HepG2 (cell line): ENCODE results near the gene IKBIP. TPM values are rescaled to one million over a fixed set of nuclear protein-coding genes. Genes with fewer than 3 reads are reported as not detected.

Source experiments
- ATM ChIP-seq: fragments of 450-650 bp; IDR thresholded peaks from 2 replicates; pipeline ENCODE4 v1.7.1; 2017; ENCODE audit warnings: mild to moderate bottlenecking, borderline replicate concordance
- BORCS8-MEF2B ChIP-seq: sonication (generic); formaldehyde crosslinking; IDR thresholded peaks from 2 replicates; pipeline ENCODE4 v1.8.0; 2022; ENCODE audit warnings: mild to moderate bottlenecking, missing genetic modification reagents
- DPF2 ChIP-seq: sonication (generic); formaldehyde crosslinking; IDR thresholded peaks from 2 replicates; pipeline ENCODE4 v1.4.0; 2020; ENCODE audit warnings: mild to moderate bottlenecking, low read depth, missing genetic modification reagents, borderline replicate concordance
- ELF3 ChIP-seq: IDR thresholded peaks from 2 replicates; pipeline ENCODE4 v1.6.1; 2016; ENCODE audit warnings: missing genetic modification reagents, missing compliant biosample characterization
- FOSL1 ChIP-seq: sonication (generic); formaldehyde crosslinking; IDR thresholded peaks from 2 replicates; pipeline ENCODE4 v1.9.0; 2021; ENCODE audit warnings: missing genetic modification reagents, borderline replicate concordance
- HNRNPH1 ChIP-seq: fragments of 200-400 bp; formaldehyde crosslinking; optimal IDR thresholded peaks from 2 replicates; pipeline ENCODE3; 2017; ENCODE audit warnings: mild to moderate bottlenecking, low read depth, low read length
- KLF12 ChIP-seq: sonication (generic); formaldehyde crosslinking; IDR thresholded peaks from 2 replicates; pipeline ENCODE4 v1.4.0; 2020; ENCODE audit warnings: missing genetic modification reagents, borderline replicate concordance
- KMT2A ChIP-seq: sonication (generic); formaldehyde crosslinking; IDR thresholded peaks from 2 replicates; pipeline ENCODE4 v1.4.0; 2020; ENCODE audit warnings: missing genetic modification reagents
- NBN ChIP-seq: fragments of 450-650 bp; conservative IDR thresholded peaks from 2 replicates; pipeline ENCODE4 v1.6.1; 2017
- REL ChIP-seq: sonication (generic); formaldehyde crosslinking; conservative IDR thresholded peaks from 2 replicates; pipeline ENCODE4 v1.8.0; 2022; ENCODE audit warnings: mild to moderate bottlenecking, missing genetic modification reagents, moderate library complexity
- RFX1 ChIP-seq: fragments of 450-650 bp; IDR thresholded peaks from 2 replicates; pipeline ENCODE4 v1.6.1; 2017
- SAP130 ChIP-seq: IDR thresholded peaks from 2 replicates; pipeline ENCODE4 v1.6.1; 2016; ENCODE audit warnings: low read depth
- SIN3A ChIP-seq: IDR thresholded peaks from 2 replicates; pipeline ENCODE4 v1.6.1; 2011; ENCODE audit warnings: low read depth, mild to moderate bottlenecking, control low read depth, low read length, borderline replicate concordance
- SMAD9 ChIP-seq: sonication (generic); formaldehyde crosslinking; IDR thresholded peaks from 2 replicates; pipeline ENCODE4 v1.5.1; 2020; ENCODE audit warnings: mild to moderate bottlenecking, missing genetic modification reagents
- SMARCE1 ChIP-seq: fragments of 450-650 bp; IDR thresholded peaks from 2 replicates; pipeline ENCODE4 v1.6.1; 2017; ENCODE audit warnings: borderline replicate concordance
- SNAI1 ChIP-seq: sonication (generic); formaldehyde crosslinking; IDR thresholded peaks from 2 replicates; pipeline ENCODE4 v1.5.0; 2020; ENCODE audit warnings: mild to moderate bottlenecking, missing genetic modification reagents, borderline replicate concordance
- STAT5B ChIP-seq: sonication (generic); formaldehyde crosslinking; IDR thresholded peaks from 2 replicates; pipeline ENCODE4 v1.4.0; 2020; ENCODE audit warnings: missing genetic modification reagents
- TMF1 ChIP-seq: sonication (generic); formaldehyde crosslinking; IDR thresholded peaks from 2 replicates; pipeline ENCODE4 v1.8.1; 2022; ENCODE audit warnings: low read depth, missing genetic modification reagents
- XRCC5 ChIP-seq: fragments of 200-400 bp; formaldehyde crosslinking; optimal IDR thresholded peaks from 2 replicates; pipeline ENCODE3; 2017; ENCODE audit warnings: mild to moderate bottlenecking, low read length
- ZBTB8A ChIP-seq: sonication (generic); formaldehyde crosslinking; IDR thresholded peaks from 2 replicates; pipeline ENCODE4 v1.4.0; 2020; ENCODE audit warnings: mild to moderate bottlenecking, low read depth, missing genetic modification reagents, borderline replicate concordance
- ZNF205 ChIP-seq: IDR thresholded peaks from 2 replicates; pipeline ENCODE4 v1.6.1; 2018; ENCODE audit warnings: missing biosample characterization, missing genetic modification reagents
- polyA plus RNA-seq, 8 experiments: library from polyadenylated mRNA; depleted of rRNA in 3 of 8; stranded (reverse) in 7 of 8; unstranded in 1 of 8; fragments of >200 nt; fragmentation: Illumina TruSeq in 4 of 8; extraction: Trizol in 4 of 8; gene quantifications; 2 replicates each; pipeline versions ENCODE4 v1.2.1 to v1.2.3, GENCODE V29; 2011 to 2016; ENCODE audit warnings: low read depth in 4 of 8, missing spikeins in 1 of 8, mixed read lengths in 1 of 8; ENCODE audit not compliant: insufficient read depth in 1 of 8
- total RNA-seq, 5 experiments: library from RNA; depleted of rRNA; stranded (reverse); fragments of >200 nt; fragmentation: Illumina TruSeq; extraction: Trizol; gene quantifications; 2 replicates each; pipeline ENCODE4 v1.2.3, GENCODE V29; 2016; ENCODE audit warnings: low read depth in 1 of 5
- TF ChIP-seq, protein P1 (sequence below): sonication (generic); formaldehyde crosslinking; IDR thresholded peaks from 2 replicates; pipeline ENCODE4 v1.8.1; 2023; ENCODE audit warnings: missing genetic modification reagents, inconsistent platforms, borderline replicate concordance
- TF ChIP-seq, protein P2 (sequence below): sonication (generic); formaldehyde crosslinking; IDR thresholded peaks from 2 replicates; pipeline ENCODE4 v1.4.0; 2020; ENCODE audit warnings: missing genetic modification reagents
- TF ChIP-seq, protein P3 (sequence below): IDR thresholded peaks from 2 replicates; pipeline ENCODE4 v1.6.1; 2016; ENCODE audit warnings: mild to moderate bottlenecking
- TF ChIP-seq, protein P4 (sequence below): sonication (generic); formaldehyde crosslinking; IDR thresholded peaks from 2 replicates; pipeline ENCODE4 v1.4.0; 2020; ENCODE audit warnings: missing genetic modification reagents

IKBIP gene
- total and polyA plus RNA-seq, 2 of the 13 experiments (the other 11 are each of a cell fraction or from before 2014, with no cell fraction given) = 20.0 to 55.5 TPM

DNA sequence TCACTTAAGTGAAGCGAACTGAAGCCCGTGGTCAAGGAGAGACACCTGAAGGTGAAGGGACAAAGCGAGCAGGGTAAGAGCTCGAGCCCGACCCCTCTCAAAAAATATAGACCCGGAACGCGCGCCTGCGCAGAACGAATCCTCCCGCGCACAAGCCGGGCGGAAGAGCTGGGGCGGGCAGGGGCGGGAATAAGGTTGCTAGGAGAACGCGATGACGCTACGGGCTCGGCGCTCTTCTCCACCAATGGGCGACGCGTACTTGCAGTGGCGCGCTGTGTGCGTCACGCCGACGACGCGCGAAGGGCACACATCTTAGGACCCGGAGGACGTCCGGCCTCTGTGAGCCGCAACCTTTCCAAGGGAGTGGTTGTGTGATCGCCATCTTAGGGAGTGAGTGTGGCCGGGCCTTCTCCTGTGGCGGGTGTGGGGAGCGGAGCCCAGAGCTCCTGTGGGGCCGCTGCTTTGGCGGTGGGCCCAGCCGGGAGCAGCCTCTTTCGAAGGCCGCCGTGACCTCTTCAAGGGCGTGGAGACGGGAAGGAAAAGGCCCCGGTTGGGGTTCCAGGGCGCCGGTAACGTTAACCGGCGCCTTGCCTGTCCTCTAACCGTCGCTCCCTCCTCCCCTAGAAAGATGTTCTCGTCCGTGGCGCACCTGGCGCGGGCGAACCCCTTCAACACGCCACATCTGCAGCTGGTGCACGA lies 51.1 kb downstream of the IKBIP start, which contains the start of gene SLC25A3 (continued):
- TF ChIP-seq, protein P1, sequence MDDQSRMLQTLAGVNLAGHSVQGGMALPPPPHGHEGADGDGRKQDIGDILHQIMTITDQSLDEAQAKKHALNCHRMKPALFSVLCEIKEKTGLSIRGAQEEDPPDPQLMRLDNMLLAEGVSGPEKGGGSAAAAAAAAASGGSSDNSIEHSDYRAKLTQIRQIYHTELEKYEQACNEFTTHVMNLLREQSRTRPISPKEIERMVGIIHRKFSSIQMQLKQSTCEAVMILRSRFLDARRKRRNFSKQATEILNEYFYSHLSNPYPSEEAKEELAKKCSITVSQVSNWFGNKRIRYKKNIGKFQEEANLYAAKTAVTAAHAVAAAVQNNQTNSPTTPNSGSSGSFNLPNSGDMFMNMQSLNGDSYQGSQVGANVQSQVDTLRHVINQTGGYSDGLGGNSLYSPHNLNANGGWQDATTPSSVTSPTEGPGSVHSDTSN (CRISPR knock-in tag) = no peak
- TF ChIP-seq STAT5B (CRISPR knock-in tag) (no peak), ZBTB8A (CRISPR knock-in tag) (no peak), SNAI1 (CRISPR knock-in tag) (no peak), XRCC5 (peak; percentile 40), SIN3A (peak; percentile 97), ELF3 (0 out of 2 replicates have a peak, but pooled peaks have one; percentile 31), SMARCE1 (no peak), TMF1 (CRISPR knock-in tag) (peak; percentile 85; the same call in 1 of the 2 replicates), ATM (no peak), NBN (no peak), REL (CRISPR knock-in tag) (0 out of 2 replicates have a peak, but pooled peaks have one; percentile 89), KLF12 (CRISPR knock-in tag) (peak; percentile 74), SMAD9 (CRISPR knock-in tag) (no peak), ZNF205 (CRISPR knock-in tag) (peak; percentile 86), DPF2 (CRISPR knock-in tag) (no peak), BORCS8-MEF2B (peak; percentile 72; the same call in 1 of the 2 replicates), FOSL1 (CRISPR knock-in tag) (no peak), HNRNPH1 (no peak), RFX1 (peak; percentile 89), SAP130 (CRISPR knock-in tag) (peak; percentile 95), KMT2A (CRISPR knock-in tag) (peak; percentile 84)
- TF ChIP-seq, protein P2, sequence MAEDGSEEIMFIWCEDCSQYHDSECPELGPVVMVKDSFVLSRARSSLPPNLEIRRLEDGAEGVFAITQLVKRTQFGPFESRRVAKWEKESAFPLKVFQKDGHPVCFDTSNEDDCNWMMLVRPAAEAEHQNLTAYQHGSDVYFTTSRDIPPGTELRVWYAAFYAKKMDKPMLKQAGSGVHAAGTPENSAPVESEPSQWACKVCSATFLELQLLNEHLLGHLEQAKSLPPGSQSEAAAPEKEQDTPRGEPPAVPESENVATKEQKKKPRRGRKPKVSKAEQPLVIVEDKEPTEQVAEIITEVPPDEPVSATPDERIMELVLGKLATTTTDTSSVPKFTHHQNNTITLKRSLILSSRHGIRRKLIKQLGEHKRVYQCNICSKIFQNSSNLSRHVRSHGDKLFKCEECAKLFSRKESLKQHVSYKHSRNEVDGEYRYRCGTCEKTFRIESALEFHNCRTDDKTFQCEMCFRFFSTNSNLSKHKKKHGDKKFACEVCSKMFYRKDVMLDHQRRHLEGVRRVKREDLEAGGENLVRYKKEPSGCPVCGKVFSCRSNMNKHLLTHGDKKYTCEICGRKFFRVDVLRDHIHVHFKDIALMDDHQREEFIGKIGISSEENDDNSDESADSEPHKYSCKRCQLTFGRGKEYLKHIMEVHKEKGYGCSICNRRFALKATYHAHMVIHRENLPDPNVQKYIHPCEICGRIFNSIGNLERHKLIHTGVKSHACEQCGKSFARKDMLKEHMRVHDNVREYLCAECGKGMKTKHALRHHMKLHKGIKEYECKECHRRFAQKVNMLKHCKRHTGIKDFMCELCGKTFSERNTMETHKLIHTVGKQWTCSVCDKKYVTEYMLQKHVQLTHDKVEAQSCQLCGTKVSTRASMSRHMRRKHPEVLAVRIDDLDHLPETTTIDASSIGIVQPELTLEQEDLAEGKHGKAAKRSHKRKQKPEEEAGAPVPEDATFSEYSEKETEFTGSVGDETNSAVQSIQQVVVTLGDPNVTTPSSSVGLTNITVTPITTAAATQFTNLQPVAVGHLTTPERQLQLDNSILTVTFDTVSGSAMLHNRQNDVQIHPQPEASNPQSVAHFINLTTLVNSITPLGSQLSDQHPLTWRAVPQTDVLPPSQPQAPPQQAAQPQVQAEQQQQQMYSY (CRISPR knock-in tag) = no peak
- TF ChIP-seq, protein P3, sequence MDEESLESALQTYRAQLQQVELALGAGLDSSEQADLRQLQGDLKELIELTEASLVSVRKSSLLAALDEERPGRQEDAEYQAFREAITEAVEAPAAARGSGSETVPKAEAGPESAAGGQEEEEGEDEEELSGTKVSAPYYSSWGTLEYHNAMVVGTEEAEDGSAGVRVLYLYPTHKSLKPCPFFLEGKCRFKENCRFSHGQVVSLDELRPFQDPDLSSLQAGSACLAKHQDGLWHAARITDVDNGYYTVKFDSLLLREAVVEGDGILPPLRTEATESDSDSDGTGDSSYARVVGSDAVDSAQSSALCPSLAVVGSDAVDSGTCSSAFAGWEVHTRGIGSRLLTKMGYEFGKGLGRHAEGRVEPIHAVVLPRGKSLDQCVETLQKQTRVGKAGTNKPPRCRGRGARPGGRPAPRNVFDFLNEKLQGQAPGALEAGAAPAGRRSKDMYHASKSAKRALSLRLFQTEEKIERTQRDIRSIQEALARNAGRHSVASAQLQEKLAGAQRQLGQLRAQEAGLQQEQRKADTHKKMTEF (CRISPR knock-in tag) = peak; percentile 75; the same call in 1 of the 2 replicates
- TF ChIP-seq, protein P4, sequence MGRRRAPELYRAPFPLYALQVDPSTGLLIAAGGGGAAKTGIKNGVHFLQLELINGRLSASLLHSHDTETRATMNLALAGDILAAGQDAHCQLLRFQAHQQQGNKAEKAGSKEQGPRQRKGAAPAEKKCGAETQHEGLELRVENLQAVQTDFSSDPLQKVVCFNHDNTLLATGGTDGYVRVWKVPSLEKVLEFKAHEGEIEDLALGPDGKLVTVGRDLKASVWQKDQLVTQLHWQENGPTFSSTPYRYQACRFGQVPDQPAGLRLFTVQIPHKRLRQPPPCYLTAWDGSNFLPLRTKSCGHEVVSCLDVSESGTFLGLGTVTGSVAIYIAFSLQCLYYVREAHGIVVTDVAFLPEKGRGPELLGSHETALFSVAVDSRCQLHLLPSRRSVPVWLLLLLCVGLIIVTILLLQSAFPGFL (CRISPR knock-in tag) = no peak
